GM18505 (cell line): ENCODE measurements around the gene FARSB.
A peak's percentile ranks its signal among the peaks of the same experiment; 100 is the strongest.
"Not testable (repeated sequence)": the region's sequence is repeated elsewhere in the genome, so short reads cannot be mapped to it uniquely, and the experiment has no call there.

Experiments used
- ATAC-seq: cut with Tn5 transposase; IDR thresholded peaks from one replicate; pipeline ENCODE4 v1.9.1; 2021; ENCODE audit not compliant: unreplicated experiment
- POLR2A ChIP-seq: IDR thresholded peaks from 4 replicates; pipeline ENCODE4 v1.6.1; 2011; ENCODE audit warnings: borderline replicate concordance; ENCODE audit not compliant: insufficient read depth, insufficient read length; ENCODE audit errors: extremely low read depth

Gene FARSB

GRCh38 chr2:222655787-222656525 lies at the start of gene FARSB:
FARSB (minus strand) TSS chr2:222656092; CDS start chr2:222656073, 19 bp downstream.
- peak; percentile 88 for TF ChIP-seq POLR2A
- ATAC-seq, result peak; percentile 93

GRCh38 chr2:222703886-222704285 lies 48.0 kb upstream of the FARSB start:
- ATAC-seq, result no peak
- TF ChIP-seq POLR2A, result no peak

- no peak for TF ChIP-seq POLR2A
- ATAC-seq, result no peak
Measured at GRCh38 chr2:222703091-222703490, 47.2 kb upstream of the FARSB start.

GRCh38 chr2:222701721-222702131 lies 45.8 kb upstream of the FARSB start:
- no peak for ATAC-seq
- TF ChIP-seq POLR2A, result no peak

GRCh38 chr2:222701233-222701632 lies 45.3 kb upstream of the FARSB start:
- TF ChIP-seq POLR2A, result no peak
- no peak for ATAC-seq

- no peak for TF ChIP-seq POLR2A
- no peak for ATAC-seq
Measured at GRCh38 chr2:222698276-222698675, 42.4 kb upstream of the FARSB start.

GRCh38 chr2:222693837-222694236 lies 37.9 kb upstream of the FARSB start:
- no peak for TF ChIP-seq POLR2A
- peak; percentile 60 for ATAC-seq

GRCh38 chr2:222693413-222693812 lies 37.5 kb upstream of the FARSB start:
- not testable (repeated sequence) for ATAC-seq

GRCh38 chr2:222690564-222691200 lies 34.8 kb upstream of the FARSB start:
- peak; percentile 91 for ATAC-seq
- TF ChIP-seq POLR2A, result no peak

- TF ChIP-seq POLR2A, result no peak
- ATAC-seq, result no peak
Measured at GRCh38 chr2:222689322-222689721, 33.4 kb upstream of the FARSB start.

- no peak for TF ChIP-seq POLR2A
- ATAC-seq, result no peak
Measured at GRCh38 chr2:222688917-222689316, 33.0 kb upstream of the FARSB start.

- no peak for ATAC-seq
- TF ChIP-seq POLR2A, result no peak
Measured at GRCh38 chr2:222686086-222686750, 30.3 kb upstream of the FARSB start.

GRCh38 chr2:222683805-222684204 lies 27.9 kb upstream of the FARSB start:
- no peak for TF ChIP-seq POLR2A
- ATAC-seq, result no peak

- no peak for ATAC-seq
- TF ChIP-seq POLR2A, result no peak
Measured at GRCh38 chr2:222677981-222678380, 22.1 kb upstream of the FARSB start.
